ENCODE data around the gene CCNL1. TPM values are rescaled to one million over a fixed set of nuclear protein-coding genes. Genes with fewer than 3 reads are reported as not detected.

CCNL1 gene
- total RNA-seq, 6 donors from 2014 or later, result 118 to 344 (median 246) TPM

DNA sequence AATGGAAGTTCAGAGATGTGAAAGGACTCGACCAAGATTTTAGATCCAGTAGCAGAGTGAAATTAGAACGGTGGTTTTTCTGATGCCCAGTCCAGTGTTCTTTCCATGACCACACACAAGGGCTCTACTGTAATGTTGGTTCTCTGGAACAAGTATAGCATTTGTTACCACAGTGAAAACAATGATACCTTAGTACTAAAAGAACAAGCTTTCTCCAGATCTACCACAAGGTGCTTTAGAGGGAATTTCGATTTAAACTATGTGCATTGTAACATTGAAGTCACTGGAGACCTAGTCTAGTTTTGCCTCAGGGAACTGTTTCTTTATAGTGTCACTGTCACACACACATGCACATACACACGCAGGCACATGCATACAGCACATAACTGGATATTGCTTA, 12.8 kb upstream of the CCNL1 start:
- TF ChIP-seq EP300 (IDR thresholded peaks at IDR 0.05), result no peak
- TF ChIP-seq POLR2AphosphoS5 (IDR thresholded peaks at IDR 0.05), result no peak
- no peak for TF ChIP-seq POLR2A (IDR thresholded peaks at IDR 0.05)
- TF ChIP-seq, protein P1, sequence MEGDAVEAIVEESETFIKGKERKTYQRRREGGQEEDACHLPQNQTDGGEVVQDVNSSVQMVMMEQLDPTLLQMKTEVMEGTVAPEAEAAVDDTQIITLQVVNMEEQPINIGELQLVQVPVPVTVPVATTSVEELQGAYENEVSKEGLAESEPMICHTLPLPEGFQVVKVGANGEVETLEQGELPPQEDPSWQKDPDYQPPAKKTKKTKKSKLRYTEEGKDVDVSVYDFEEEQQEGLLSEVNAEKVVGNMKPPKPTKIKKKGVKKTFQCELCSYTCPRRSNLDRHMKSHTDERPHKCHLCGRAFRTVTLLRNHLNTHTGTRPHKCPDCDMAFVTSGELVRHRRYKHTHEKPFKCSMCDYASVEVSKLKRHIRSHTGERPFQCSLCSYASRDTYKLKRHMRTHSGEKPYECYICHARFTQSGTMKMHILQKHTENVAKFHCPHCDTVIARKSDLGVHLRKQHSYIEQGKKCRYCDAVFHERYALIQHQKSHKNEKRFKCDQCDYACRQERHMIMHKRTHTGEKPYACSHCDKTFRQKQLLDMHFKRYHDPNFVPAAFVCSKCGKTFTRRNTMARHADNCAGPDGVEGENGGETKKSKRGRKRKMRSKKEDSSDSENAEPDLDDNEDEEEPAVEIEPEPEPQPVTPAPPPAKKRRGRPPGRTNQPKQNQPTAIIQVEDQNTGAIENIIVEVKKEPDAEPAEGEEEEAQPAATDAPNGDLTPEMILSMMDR (IDR thresholded peaks at IDR 0.05), result no peak
- no peaks in the 10 kb centered on the region for H3K36me3 ChIP-seq
- peaks cover 18 to 24% (median 22%) of the 10 kb centered on the region in 4 donors for H3K4me1 ChIP-seq
- H3K27me3 ChIP-seq, result no peaks in the 10 kb centered on the region
- H3K9me3 ChIP-seq, result no peaks in the 10 kb centered on the region
- H3K27ac ChIP-seq, result no peak overlapping the region
- no peak for DNase-seq
- H3K4me3 ChIP-seq, result no peak overlapping the region
- 76 to 93% methylated on average over 4 of the region's 4 CpGs for WGBS, 2 donors
- no peak for ATAC-seq (ENCODE audit: low FRiP score in 2 of 2)

DNA sequence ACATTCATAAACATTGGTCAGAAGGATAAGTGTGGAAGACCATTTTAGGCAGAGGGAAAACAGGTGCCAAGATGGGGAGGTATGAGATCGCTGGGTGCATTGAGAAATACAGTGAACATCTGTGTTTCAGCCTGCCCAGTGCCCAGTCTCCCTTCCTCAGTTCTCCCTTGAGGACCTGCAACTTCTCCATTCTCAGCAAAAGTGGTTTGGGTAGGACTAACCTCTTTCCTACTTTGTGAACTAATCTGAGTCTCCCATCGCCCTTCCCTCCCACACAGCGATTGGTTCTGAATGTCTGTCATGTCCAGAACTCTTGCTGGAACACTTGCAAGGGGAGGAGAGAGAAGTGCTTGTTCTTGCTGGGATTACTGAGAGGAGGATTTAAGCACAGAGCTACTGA, 10.9 kb upstream of the CCNL1 start:
- peak overlapping the region in 2 of 4 donors; percentile 35 to 41 for H3K27ac ChIP-seq
- H3K9me3 ChIP-seq, result no peaks in the 10 kb centered on the region
- ATAC-seq (ENCODE audit: low FRiP score in 2 of 2) (peak in 1 of 2 donors; percentile 0), DNase-seq (peak in 1 of 2 donors; percentile 54)
- no peaks in the 10 kb centered on the region for H3K27me3 ChIP-seq
- H3K4me3 ChIP-seq, result no peak overlapping the region
- TF ChIP-seq, protein P1 (IDR thresholded peaks at IDR 0.05), result no peak
- no peak for TF ChIP-seq EP300 (IDR thresholded peaks at IDR 0.05)
- peak in 1 of 4 donors; percentile 52 for TF ChIP-seq POLR2A (IDR thresholded peaks at IDR 0.05)
- TF ChIP-seq POLR2AphosphoS5 (IDR thresholded peaks at IDR 0.05), result peak in 1 of 2 donors; percentile 48
- H3K36me3 ChIP-seq, result no peaks in the 10 kb centered on the region
- WGBS, 2 donors, result 64 to 73% methylated on average over 3 of the region's 3 CpGs
- H3K4me1 ChIP-seq, result peaks cover 5 to 10% (median 7%) of the 10 kb centered on the region in 4 donors

DNA sequence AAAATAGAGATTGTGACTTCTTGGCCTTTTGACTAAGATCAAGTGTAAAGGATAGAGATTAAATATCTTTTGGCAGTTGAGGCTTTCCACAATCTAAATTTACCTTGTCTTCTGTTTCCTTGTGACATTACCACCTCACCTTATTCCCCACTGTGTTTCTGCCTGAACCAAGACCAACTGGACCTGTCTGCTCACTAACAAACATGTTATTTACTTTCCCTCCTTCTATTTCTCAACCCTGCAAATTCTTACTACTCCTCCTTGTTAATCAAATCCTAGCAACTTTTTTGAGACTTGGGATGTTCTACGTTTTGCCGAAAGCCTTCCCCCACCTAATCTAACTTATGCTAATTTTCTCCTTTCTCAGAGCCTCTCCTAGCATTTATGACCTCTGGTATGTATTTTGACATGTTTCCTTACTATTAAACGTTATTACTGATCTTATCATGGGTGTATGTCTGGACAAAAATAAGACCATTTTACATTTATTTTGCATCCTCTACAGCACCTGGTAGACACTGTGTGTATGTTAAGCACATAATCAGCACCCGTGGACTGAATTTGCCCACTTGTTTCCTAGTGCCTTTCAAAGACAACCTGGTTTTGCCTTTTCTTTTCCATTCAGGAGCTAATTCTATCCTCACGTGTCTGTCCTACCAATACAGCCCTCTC, 7.6 kb upstream of the CCNL1 start:
- H3K27ac ChIP-seq, result no peak overlapping the region
- H3K9me3 ChIP-seq, result no peaks in the 10 kb centered on the region
- H3K4me1 ChIP-seq, result peaks cover 0 to 5% (median 0%) of the 10 kb centered on the region in 4 donors
- TF ChIP-seq POLR2AphosphoS5 (IDR thresholded peaks at IDR 0.05) (no peak), EP300 (IDR thresholded peaks at IDR 0.05) (no peak), POLR2A (IDR thresholded peaks at IDR 0.05) (no peak)
- TF ChIP-seq, protein P1 (IDR thresholded peaks at IDR 0.05), result no peak
- 79 to 82% methylated on average over 5 of the region's 5 CpGs for WGBS, 2 donors
- no peak for DNase-seq
- ATAC-seq (ENCODE audit: low FRiP score in 2 of 2), result no peak
- H3K36me3 ChIP-seq, result no peaks in the 10 kb centered on the region
- H3K4me3 ChIP-seq, result no peak overlapping the region
- no peaks in the 10 kb centered on the region for H3K27me3 ChIP-seq

DNA sequence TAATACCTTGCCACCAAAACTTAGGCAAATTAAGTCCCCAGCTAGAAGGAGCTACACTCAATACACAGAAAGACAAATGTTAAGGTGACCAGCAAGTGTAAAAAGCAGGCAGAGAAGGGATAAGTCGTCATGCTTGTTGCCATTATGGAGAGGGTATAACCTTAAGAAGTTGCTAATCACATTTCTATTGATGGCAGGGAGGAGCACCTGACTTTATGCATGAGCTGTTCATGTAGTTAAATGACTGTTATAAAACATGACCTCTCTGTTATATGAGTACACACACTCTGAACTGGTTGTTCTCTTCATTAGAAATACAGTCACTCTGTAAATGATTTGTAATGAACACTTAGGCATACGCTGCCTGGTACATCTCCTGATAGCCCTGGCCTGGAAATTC, 6.6 kb upstream of the CCNL1 start:
- no peak for DNase-seq
- no peaks in the 10 kb centered on the region for H3K36me3 ChIP-seq
- H3K4me3 ChIP-seq, result no peak overlapping the region
- H3K4me1 ChIP-seq, result peaks cover under 1 to 7% (median 3%) of the 10 kb centered on the region in 4 donors
- H3K27ac ChIP-seq, result no peak overlapping the region
- H3K9me3 ChIP-seq, result no peaks in the 10 kb centered on the region
- WGBS, 2 donors, result 68 to 72% methylated on average over 2 of the region's 2 CpGs
- no peak for ATAC-seq (ENCODE audit: low FRiP score in 2 of 2)
- TF ChIP-seq, protein P1 (IDR thresholded peaks at IDR 0.05), result no peak
- TF ChIP-seq POLR2A (IDR thresholded peaks at IDR 0.05) (no peak), EP300 (IDR thresholded peaks at IDR 0.05) (no peak), POLR2AphosphoS5 (IDR thresholded peaks at IDR 0.05) (no peak)
- H3K27me3 ChIP-seq, result no peaks in the 10 kb centered on the region

DNA sequence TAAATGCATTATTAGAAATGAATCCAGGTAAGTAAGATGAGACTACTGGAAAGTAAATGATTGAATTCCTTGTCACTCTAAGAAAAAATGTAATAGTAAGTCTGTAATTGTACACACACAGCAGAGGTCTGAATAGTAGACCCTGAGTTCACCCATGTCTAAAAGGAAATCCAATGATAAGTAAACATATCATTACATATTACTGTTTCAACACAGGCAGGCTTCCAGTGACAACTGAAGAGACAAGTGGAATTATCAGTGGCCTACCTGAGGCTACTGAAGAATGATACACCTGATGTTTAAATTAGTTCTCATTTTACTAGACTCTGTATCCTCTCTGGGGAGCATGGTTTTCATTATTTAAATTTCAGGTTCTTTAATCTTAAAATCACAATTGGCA, 6.2 kb upstream of the CCNL1 start:
- no peak for TF ChIP-seq POLR2AphosphoS5 (IDR thresholded peaks at IDR 0.05)
- no peak for TF ChIP-seq POLR2A (IDR thresholded peaks at IDR 0.05)
- TF ChIP-seq, protein P1 (IDR thresholded peaks at IDR 0.05), result no peak
- TF ChIP-seq EP300 (IDR thresholded peaks at IDR 0.05), result no peak
- no peaks in the 10 kb centered on the region for H3K27me3 ChIP-seq
- no peak for DNase-seq
- no peaks in the 10 kb centered on the region for H3K36me3 ChIP-seq
- H3K4me1 ChIP-seq, result peaks cover 5 to 12% (median 8%) of the 10 kb centered on the region in 4 donors
- H3K4me3 ChIP-seq, result no peak overlapping the region
- H3K9me3 ChIP-seq, result no peaks in the 10 kb centered on the region
- H3K27ac ChIP-seq, result no peak overlapping the region
- no peak for ATAC-seq (ENCODE audit: low FRiP score in 2 of 2)

Data from upper lobe of left lung (tissue), 6 donors.